B cell (primary cell): ENCODE results near the gene MTFR2. TPM values are rescaled to one million over a fixed set of nuclear protein-coding genes. Genes with fewer than 3 reads are reported as not detected.

Source experiments
- ATAC-seq: fragments of 200-7000 bp; cut with Tn5 transposase; one replicate; pipeline ENCODE4 v1.10.0; 2021; ENCODE audit warnings: low read depth, mild to moderate bottlenecking, moderate number of reproducible peaks, moderate library complexity
- CTCF ChIA-PET: fragments of 350-600 bp; sonication (Branson Sonifier 250); formaldehyde crosslinking; loops from one replicate; lab custom pipeline; 2021; ENCODE audit warnings: antibody characterized with exemption, inconsistent platforms; lab: Charles Lee
- POLR2A ChIA-PET: fragments of 350-600 bp; sonication (Branson Sonifier 250); formaldehyde crosslinking; loops from one replicate; lab custom pipeline; 2021; ENCODE audit warnings: antibody characterized with exemption; lab: Charles Lee
- DNase-seq: peaks from one replicate; pipeline ENCODE4 v3.0.0; 2013
- H2AFZ ChIP-seq: 2 replicates; pipeline ENCODE4 v1.6.1; 2012; ENCODE audit warnings: mild to moderate bottlenecking, low read depth, low read length; ENCODE audit not compliant: insufficient read depth, poor library complexity, severe bottlenecking
- H3K27ac ChIP-seq, 2 donors: 1 replicate in 1 of 2; 2 replicates in 1 of 2; pipeline ENCODE4 v1.5.1; 2012 to 2013; ENCODE audit warnings: low read length in 2 of 2, mild to moderate bottlenecking in 2 of 2, moderate library complexity in 1 of 2
- H3K27me3 ChIP-seq, 4 experiments: fragments of 200-600 bp in 1 of 4; sonication (generic) in 1 of 4; replicated peaks in 1 of 4; 1 replicate in 2 of 4; 2 replicates in 2 of 4; pipeline versions ENCODE4 v1.6.1 to v1.7.0; 2013 to 2016; ENCODE audit warnings: low read length in 3 of 4, mild to moderate bottlenecking in 2 of 4, mixed read lengths in 1 of 4, moderate library complexity in 1 of 4; ENCODE audit not compliant: insufficient read depth in 4 of 4, control insufficient read depth in 3 of 4; ENCODE audit errors: control extremely low read depth in 1 of 4
- H3K36me3 ChIP-seq, 2 experiments: replicated peaks in 1 of 2; 1 replicate in 1 of 2; 2 replicates in 1 of 2; pipeline versions ENCODE4 v1.6.1 to v1.7.1; 2013; ENCODE audit warnings: low read length in 1 of 2; ENCODE audit not compliant: insufficient read depth in 2 of 2, control insufficient read depth in 1 of 2; ENCODE audit errors: control extremely low read depth in 1 of 2, extremely low read depth in 1 of 2
- H3K4me1 ChIP-seq, 2 donors: fragments of 200-600 bp in 1 of 2; sonication (generic) in 1 of 2; 1 replicate in 1 of 2; 2 replicates in 1 of 2; pipeline versions ENCODE4 v1.5.1 to v1.6.1; 2013 to 2017; ENCODE audit warnings: low read length in 2 of 2; ENCODE audit not compliant: control insufficient read depth in 2 of 2, insufficient read depth in 2 of 2
- H3K4me2 ChIP-seq: replicated peaks from 2 replicates; pipeline ENCODE3; 2012; ENCODE audit warnings: mild to moderate bottlenecking, low read depth, low read length; ENCODE audit not compliant: poor library complexity, severe bottlenecking
- H3K4me3 ChIP-seq, 5 experiments: fragments of 200-600 bp in 1 of 5; sonication (generic) in 1 of 5; 1 replicate in 3 of 5; 2 replicates in 2 of 5; pipeline versions ENCODE4 v1.5.1 to v1.7.0; 2011 to 2016; ENCODE audit warnings: low read length in 4 of 5, mild to moderate bottlenecking in 4 of 5, low read depth in 2 of 5, control low read depth in 1 of 5, moderate library complexity in 1 of 5; ENCODE audit not compliant: insufficient read depth in 1 of 5; ENCODE audit errors: control extremely low read depth in 1 of 5, extremely low read depth in 1 of 5
- H3K79me2 ChIP-seq: fragments of 200-600 bp; sonication (generic); one replicate; pipeline ENCODE4 v1.6.0; 2016; ENCODE audit warnings: low read length; ENCODE audit not compliant: control insufficient read depth, insufficient read depth
- H3K9ac ChIP-seq: fragments of 200-600 bp; sonication (generic); 2 replicates; pipeline ENCODE4 v1.6.1; 2017; ENCODE audit warnings: mild to moderate bottlenecking, low read length, moderate library complexity
- H3K9me3 ChIP-seq, 3 donors: one replicate each; pipeline versions ENCODE4 v1.6.1 to v1.7.1; 2013; ENCODE audit warnings: low read length in 2 of 3; ENCODE audit not compliant: control insufficient read depth in 2 of 3, insufficient read depth in 1 of 3; ENCODE audit errors: control extremely low read depth in 1 of 3
- H4K20me1 ChIP-seq: 2 replicates; pipeline ENCODE4 v1.6.0; 2012; ENCODE audit warnings: mild to moderate bottlenecking, low read length; ENCODE audit not compliant: insufficient read depth, control insufficient read depth, poor library complexity, severe bottlenecking
- H3K27ac Mint-ChIP-seq: one replicate; pipeline ENCODE4 v1.8.0; 2021; ENCODE audit warnings: mixed read lengths
- H3K27me3 Mint-ChIP-seq: one replicate; pipeline ENCODE4 v1.8.0; 2021; ENCODE audit warnings: mixed read lengths
- H3K4me1 Mint-ChIP-seq: one replicate; pipeline ENCODE4 v1.8.0; 2021; ENCODE audit warnings: mixed read lengths
- H3K4me3 Mint-ChIP-seq: one replicate; pipeline ENCODE4 v1.8.0; 2021; ENCODE audit warnings: mixed read lengths
- H3K9me3 Mint-ChIP-seq: one replicate; pipeline ENCODE4 v1.8.0; 2022; ENCODE audit warnings: mixed read lengths; ENCODE audit not compliant: insufficient read depth
- EZH2 ChIP-seq: IDR thresholded peaks from 2 replicates; pipeline ENCODE4 v1.6.1; 2012; ENCODE audit warnings: borderline replicate concordance, low read depth, mild to moderate bottlenecking, moderate library complexity, low read length; ENCODE audit not compliant: insufficient read depth, poor library complexity, severe bottlenecking
- WGBS: methylation state at CpG from one replicate; pipeline ENCODE4 v1.1.5; 2013; ENCODE audit warnings: missing lambda C conversion rate; ENCODE audit not compliant: insufficient coverage; 5-methylcytosine and 5-hydroxymethylcytosine counted together
- intact Hi-C: fragments of 100-400 bp; cut with micrococcal nuclease; formaldehyde crosslinking; loops from one replicate; pipeline ENCODE4 v1.10.0; 2022
- polyA plus RNA-seq: library from polyadenylated mRNA; depleted of rRNA; stranded (reverse); fragments of >200 nt; gene quantifications from 2 replicates; pipeline ENCODE4 v1.2.3, GENCODE V29; 2012
- total RNA-seq, 2 donors: library from RNA; stranded (reverse); fragments of 120-200 nt in 1 of 2; gene quantifications; 1 replicate in 1 of 2; 2 replicates in 1 of 2; pipeline versions ENCODE4 v1.2.3 to v1.2.4, GENCODE V29; 2013 to 2022
- TF ChIP-seq, protein P1 (sequence below): fragments of 200-600 bp; IDR thresholded peaks from one replicate; pipeline ENCODE4 v1.8.0; 2022; ENCODE audit warnings: antibody characterized with exemption, mild to moderate bottlenecking

The MTFR2 gene
- total and polyA plus RNA-seq, 2 donors (not counting 1 experiment from before 2014, with no cell fraction given): 2.0 to 3.9 TPM

GRCh38 chr6:136216503-136217401, 33.4 kb downstream of the MTFR2 start:
- no peaks in the 10 kb centered on the region for H3K4me1 ChIP-seq
- no peak overlapping the region for H3K4me3 ChIP-seq
- ATAC-seq (no peak), DNase-seq (no peak)
- Mint-ChIP-seq H3K27ac (no peak overlapping the region), H3K4me3 (no peak overlapping the region), H3K4me1 (no peaks in the 10 kb centered on the region), H3K9me3 (peaks cover 3% of the 10 kb centered on the region), H3K27me3 (no peaks in the 10 kb centered on the region)
- POLR2A ChIA-PET: no interaction called here
- no peaks in the 10 kb centered on the region for H3K36me3 ChIP-seq
- no peak overlapping the region for H2AFZ ChIP-seq
- no peaks in the 10 kb centered on the region for H4K20me1 ChIP-seq
- H3K27me3 ChIP-seq: no peaks in the 10 kb centered on the region
- H3K79me2 ChIP-seq: no peaks in the 10 kb centered on the region
- CTCF ChIA-PET: interaction anchor here (2.6 kb wide), 1 partner anchor 10 kb away, joined by 15 read pairs; no protein-coding TSS in a partner anchor
- WGBS: 100% methylated on average over 1 of the region's 10 CpGs
- H3K9ac ChIP-seq: no peak overlapping the region
- intact Hi-C loops: no loop called here
- peaks cover 2 to 4% (median 4%) of the 10 kb centered on the region in 3 donors for H3K9me3 ChIP-seq
- TF ChIP-seq, protein P1, sequence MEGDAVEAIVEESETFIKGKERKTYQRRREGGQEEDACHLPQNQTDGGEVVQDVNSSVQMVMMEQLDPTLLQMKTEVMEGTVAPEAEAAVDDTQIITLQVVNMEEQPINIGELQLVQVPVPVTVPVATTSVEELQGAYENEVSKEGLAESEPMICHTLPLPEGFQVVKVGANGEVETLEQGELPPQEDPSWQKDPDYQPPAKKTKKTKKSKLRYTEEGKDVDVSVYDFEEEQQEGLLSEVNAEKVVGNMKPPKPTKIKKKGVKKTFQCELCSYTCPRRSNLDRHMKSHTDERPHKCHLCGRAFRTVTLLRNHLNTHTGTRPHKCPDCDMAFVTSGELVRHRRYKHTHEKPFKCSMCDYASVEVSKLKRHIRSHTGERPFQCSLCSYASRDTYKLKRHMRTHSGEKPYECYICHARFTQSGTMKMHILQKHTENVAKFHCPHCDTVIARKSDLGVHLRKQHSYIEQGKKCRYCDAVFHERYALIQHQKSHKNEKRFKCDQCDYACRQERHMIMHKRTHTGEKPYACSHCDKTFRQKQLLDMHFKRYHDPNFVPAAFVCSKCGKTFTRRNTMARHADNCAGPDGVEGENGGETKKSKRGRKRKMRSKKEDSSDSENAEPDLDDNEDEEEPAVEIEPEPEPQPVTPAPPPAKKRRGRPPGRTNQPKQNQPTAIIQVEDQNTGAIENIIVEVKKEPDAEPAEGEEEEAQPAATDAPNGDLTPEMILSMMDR: no peak
- TF ChIP-seq EZH2: no peak
- H3K27ac ChIP-seq: no peak overlapping the region
- no peak overlapping the region for H3K4me2 ChIP-seq

GRCh38 chr6:136213853-136214252, 36.3 kb downstream of the MTFR2 start:
- ChIA-PET POLR2A (no interaction called here), CTCF (interaction anchor here (0.6 to 1.5 kb wide), 2 partner anchors 23 to 304 kb away, joined by 3 to 4 read pairs; no protein-coding TSS in a partner anchor)
- Histone ChIP-seq H2AFZ (no peak overlapping the region), H3K79me2 (no peaks in the 10 kb centered on the region), H3K9ac (no peak overlapping the region), H3K36me3 (no peaks in the 10 kb centered on the region), H3K4me1 (no peaks in the 10 kb centered on the region), H4K20me1 (no peaks in the 10 kb centered on the region), H3K9me3 (peaks cover 0 to 2% (median 0%) of the 10 kb centered on the region in 3 donors), H3K4me3 (no peak overlapping the region), H3K27me3 (no peaks in the 10 kb centered on the region), H3K4me2 (no peak overlapping the region), H3K27ac (no peak overlapping the region)
- Mint-ChIP-seq H3K4me1 (no peaks in the 10 kb centered on the region), H3K9me3 (no peaks in the 10 kb centered on the region), H3K4me3 (no peak overlapping the region), H3K27ac (no peak overlapping the region), H3K27me3 (no peaks in the 10 kb centered on the region)
- TF ChIP-seq, protein P1: no peak
- TF ChIP-seq EZH2: no peak
- DNase-seq (no peak), ATAC-seq (no peak)
- intact Hi-C loops: no loop called here
